HCT116 (cell line): ENCODE measurements around the gene TMEM30A. TPM values are rescaled to one million over a fixed set of nuclear protein-coding genes. Genes with fewer than 3 reads are reported as not detected.

ENCODE experiments used
- ATAC-seq: fragments of 200-7000 bp; cut with Tn5 transposase; 2 replicates; pipeline ENCODE4 v1.9.1; 2020; ENCODE audit warnings: mild to moderate bottlenecking, moderate library complexity
- BruUV-seq: library from RNA; stranded (reverse); fragments of 400-500 nt; replicated peaks from 2 replicates; lab custom pipeline; 2021; lab: Mats Ljungman, UMichigan
- CTCF ChIA-PET: fragments of 300-600 bp; sonication (Branson Sonifier 250); formaldehyde crosslinking; loops from one replicate; lab custom pipeline; 2021; ENCODE audit warnings: antibody characterized with exemption; lab: Charles Lee
- POLR2A ChIA-PET: fragments of 300-600, 350-600 bp; sonication (Branson Sonifier 250); formaldehyde crosslinking; loops from one replicate; lab custom pipeline; 2021; ENCODE audit warnings: antibody characterized with exemption; lab: Charles Lee
- RAD21 ChIA-PET, 2 experiments: fragments of 300-600 bp; sonication (Branson Sonifier 250); formaldehyde crosslinking; loops; one replicate each; lab custom pipeline; 2023; ENCODE audit warnings: low total read pairs in 2 of 2; ENCODE audit not compliant: uncharacterized antibody in 2 of 2, unreplicated experiment in 2 of 2, low non-redundant PET in 1 of 2; lab: Charles Lee
- DNase-seq: peaks from one replicate; pipeline ENCODE4 v3.0.0-alpha.2; 2010; ENCODE audit warnings: low read depth, low spot score
- H2AFZ ChIP-seq: fragments of 200-600 bp; shearing (Covaris generic), sonication (generic); 2 replicates; pipeline ENCODE4 v1.6.1; 2017; ENCODE audit warnings: low read depth, mixed run types, mixed read lengths, antibody characterized with exemption, low read length; ENCODE audit not compliant: poor library complexity, severe bottlenecking
- H3K27ac ChIP-seq: 2 replicates; pipeline ENCODE4 v1.5.1; 2012; ENCODE audit warnings: low read depth, low read length
- H3K27me3 ChIP-seq: fragments of 200-600 bp; sonication (generic); 2 replicates; pipeline ENCODE4 v1.6.1; 2016; ENCODE audit warnings: mixed run types, low read length, mixed read lengths; ENCODE audit not compliant: insufficient read depth
- H3K36me3 ChIP-seq, 2 experiments: fragments of 200-500 bp in 1 of 2; fragments of 200-600 bp in 1 of 2; sonication (Bioruptor generic) in 1 of 2; sonication (generic) in 1 of 2; 2 replicates each; pipeline versions ENCODE4 v1.5.1 to v1.6.1; 2014 to 2016; ENCODE audit warnings: low read length in 2 of 2, inconsistent platforms in 1 of 2, mixed read lengths in 1 of 2, mixed run types in 1 of 2; ENCODE audit not compliant: insufficient read depth in 2 of 2, control insufficient read depth in 1 of 2
- H3K4me1 ChIP-seq, 2 experiments: fragments of 200-600 bp in 1 of 2; sonication (generic) in 1 of 2; 2 replicates each; pipeline versions ENCODE4 v1.5.1 to v1.6.1; 2012 to 2017; ENCODE audit warnings: low read length in 2 of 2, inconsistent platforms in 1 of 2, mild to moderate bottlenecking in 1 of 2, mixed read lengths in 1 of 2, mixed run types in 1 of 2, moderate library complexity in 1 of 2; ENCODE audit not compliant: insufficient read depth in 2 of 2, control insufficient read depth in 1 of 2
- H3K4me2 ChIP-seq: fragments of 200-600 bp; sonication (generic); 2 replicates; pipeline ENCODE4 v1.6.1; 2017; ENCODE audit warnings: mixed run types, low read length, mixed read lengths
- H3K4me3 ChIP-seq, 2 experiments: fragments of 200-600 bp in 1 of 2; sonication (generic) in 1 of 2; replicated peaks in 1 of 2; 2 replicates each; pipeline ENCODE4 v1.5.1; 2011 to 2016; ENCODE audit warnings: low read length in 2 of 2, control low read depth in 1 of 2, low read depth in 1 of 2, mild to moderate bottlenecking in 1 of 2, mixed read lengths in 1 of 2, mixed run types in 1 of 2
- H3K79me2 ChIP-seq: fragments of 200-600 bp; sonication (generic); 2 replicates; pipeline ENCODE4 v1.6.1; 2017; ENCODE audit warnings: mild to moderate bottlenecking, mixed run types, low read length, moderate library complexity, mixed read lengths; ENCODE audit not compliant: insufficient read depth
- H3K9ac ChIP-seq: fragments of 200-600 bp; sonication (generic); 2 replicates; pipeline ENCODE4 v1.6.1; 2016; ENCODE audit warnings: low read length, mixed read lengths
- H3K9me2 ChIP-seq: fragments of 200-600 bp; sonication (generic), shearing (Covaris generic); 2 replicates; pipeline ENCODE4 v1.6.1; 2017; ENCODE audit warnings: mixed run types, mild to moderate bottlenecking, moderate library complexity; ENCODE audit not compliant: insufficient read depth
- H3K9me3 ChIP-seq, 2 experiments: fragments of 200-500 bp in 1 of 2; fragments of 200-600 bp in 1 of 2; sonication (Bioruptor generic) in 1 of 2; sonication (generic) in 1 of 2; 2 replicates each; pipeline ENCODE4 v1.6.1; 2014 to 2017; ENCODE audit warnings: low read length in 2 of 2, mixed read lengths in 2 of 2, inconsistent platforms in 1 of 2, low read depth in 1 of 2, mild to moderate bottlenecking in 1 of 2, mixed run types in 1 of 2, moderate library complexity in 1 of 2; ENCODE audit not compliant: control insufficient read depth in 1 of 2, insufficient read depth in 1 of 2
- H4K20me1 ChIP-seq: fragments of 200-600 bp; sonication (generic), shearing (Covaris generic); 2 replicates; pipeline ENCODE4 v1.6.1; 2017; ENCODE audit warnings: mixed run types, mild to moderate bottlenecking, moderate library complexity; ENCODE audit not compliant: insufficient read depth
- ATF3 ChIP-seq: IDR thresholded peaks from 2 replicates; pipeline ENCODE4 v1.6.1; 2012
- CBX3 ChIP-seq: IDR thresholded peaks from 2 replicates; pipeline ENCODE4 v1.6.1; 2012; ENCODE audit warnings: low read depth
- CEBPB ChIP-seq: IDR thresholded peaks from 2 replicates; pipeline ENCODE4 v1.6.1; 2012; ENCODE audit warnings: low read depth
- JUND ChIP-seq: IDR thresholded peaks from 2 replicates; pipeline ENCODE4 v1.6.1; 2012
- POLR2A ChIP-seq: IDR thresholded peaks from 2 replicates; pipeline ENCODE4 v1.7.0; 2011; ENCODE audit warnings: borderline replicate concordance; ENCODE audit not compliant: insufficient read depth, insufficient read length; ENCODE audit errors: extremely low read depth
- POLR2AphosphoS5 ChIP-seq: IDR thresholded peaks from 2 replicates; pipeline ENCODE4 v1.6.1; 2011; ENCODE audit warnings: mild to moderate bottlenecking, low read depth, low read length, moderate library complexity
- RAD21 ChIP-seq: IDR thresholded peaks from 2 replicates; pipeline ENCODE4 v1.6.1; 2012; ENCODE audit warnings: low read depth, mild to moderate bottlenecking
- REST ChIP-seq: IDR thresholded peaks from 2 replicates; pipeline ENCODE4 v1.6.1; 2012; ENCODE audit warnings: low read depth
- SIN3A ChIP-seq: IDR thresholded peaks from 2 replicates; pipeline ENCODE4 v1.6.1; 2012; ENCODE audit warnings: low read depth
- SP1 ChIP-seq: IDR thresholded peaks from 2 replicates; pipeline ENCODE4 v1.6.1; 2012; ENCODE audit warnings: low read depth
- SRF ChIP-seq: IDR thresholded peaks from 2 replicates; pipeline ENCODE4 v1.6.1; 2012; ENCODE audit warnings: low read depth
- ZFX ChIP-seq: fragments of 450-650 bp; IDR thresholded peaks from 2 replicates; pipeline ENCODE4 v1.6.1; 2017
- intact Hi-C: fragments of 100-400 bp; cut with micrococcal nuclease; formaldehyde crosslinking; loops from 2 replicates; pipeline ENCODE4 v1.10.0; 2022
- total RNA-seq: library from RNA; stranded (reverse); gene quantifications from one replicate; pipeline ENCODE4 v1.2.1, GENCODE V29; 2021; ENCODE audit not compliant: unreplicated experiment

The TMEM30A gene
- total RNA-seq, 1 experiment from 2014 or later: 73.4 TPM

- Histone ChIP-seq H3K9me3 (no peaks in the 10 kb centered on the region), H3K4me2 (no peak overlapping the region), H2AFZ (no peak overlapping the region), H3K9ac (no peak overlapping the region), H3K79me2 (no peaks in the 10 kb centered on the region), H3K27ac (no peak overlapping the region), H3K27me3 (no peaks in the 10 kb centered on the region), H4K20me1 (no peaks in the 10 kb centered on the region), H3K4me3 (no peak overlapping the region), H3K4me1 (no peaks in the 10 kb centered on the region), H3K9me2 (no peaks in the 10 kb centered on the region), H3K36me3 (no peaks in the 10 kb centered on the region)
- ATAC-seq (no peak), DNase-seq (no peak)
- BruUV-seq: no TSS peak
- ChIA-PET POLR2A (no interaction called here), RAD21 (no interaction called here), CTCF (no interaction called here)
- intact Hi-C loops: no loop called here
- TF ChIP-seq SP1: no peak
- no peak for TF ChIP-seq SRF
- TF ChIP-seq POLR2A: no peak
- TF ChIP-seq JUND: no peak
- no peak for TF ChIP-seq POLR2AphosphoS5
- TF ChIP-seq RAD21: no peak
- TF ChIP-seq CBX3: no peak
- TF ChIP-seq ZFX: no peak
- TF ChIP-seq SIN3A: no peak
- TF ChIP-seq ATF3: no peak
- TF ChIP-seq CEBPB: no peak
- TF ChIP-seq REST: no peak
Measured at GRCh38 chr6:75249837-75250236, 34.8 kb downstream of the TMEM30A start.
